ENCODE data around the gene METTL22.

DNA sequence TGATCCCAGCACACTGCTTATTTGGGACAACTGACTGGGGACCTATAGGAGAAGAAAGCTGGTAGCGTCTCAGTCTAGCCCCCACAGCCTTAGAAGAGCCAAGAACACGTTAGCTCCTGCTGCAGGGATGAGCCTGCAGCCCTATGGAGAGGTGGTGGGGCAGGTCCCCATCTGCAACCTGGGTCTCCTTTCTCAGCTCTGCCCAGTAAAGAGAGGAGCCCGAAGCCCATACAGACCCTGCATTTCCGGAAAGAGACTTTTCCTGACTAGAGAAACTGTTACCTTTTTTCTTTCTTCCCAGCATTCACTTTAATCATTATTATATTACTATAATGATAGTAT, 788 bp downstream of the METTL22 start:
- TF ChIP-seq, protein P1, sequence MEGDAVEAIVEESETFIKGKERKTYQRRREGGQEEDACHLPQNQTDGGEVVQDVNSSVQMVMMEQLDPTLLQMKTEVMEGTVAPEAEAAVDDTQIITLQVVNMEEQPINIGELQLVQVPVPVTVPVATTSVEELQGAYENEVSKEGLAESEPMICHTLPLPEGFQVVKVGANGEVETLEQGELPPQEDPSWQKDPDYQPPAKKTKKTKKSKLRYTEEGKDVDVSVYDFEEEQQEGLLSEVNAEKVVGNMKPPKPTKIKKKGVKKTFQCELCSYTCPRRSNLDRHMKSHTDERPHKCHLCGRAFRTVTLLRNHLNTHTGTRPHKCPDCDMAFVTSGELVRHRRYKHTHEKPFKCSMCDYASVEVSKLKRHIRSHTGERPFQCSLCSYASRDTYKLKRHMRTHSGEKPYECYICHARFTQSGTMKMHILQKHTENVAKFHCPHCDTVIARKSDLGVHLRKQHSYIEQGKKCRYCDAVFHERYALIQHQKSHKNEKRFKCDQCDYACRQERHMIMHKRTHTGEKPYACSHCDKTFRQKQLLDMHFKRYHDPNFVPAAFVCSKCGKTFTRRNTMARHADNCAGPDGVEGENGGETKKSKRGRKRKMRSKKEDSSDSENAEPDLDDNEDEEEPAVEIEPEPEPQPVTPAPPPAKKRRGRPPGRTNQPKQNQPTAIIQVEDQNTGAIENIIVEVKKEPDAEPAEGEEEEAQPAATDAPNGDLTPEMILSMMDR (IDR thresholded peaks at IDR 0.05): no peak
- TF ChIP-seq POLR2A (IDR thresholded peaks at IDR 0.05): no peak
